Hepatocyte (in vitro differentiated cells): ENCODE measurements around the gene WNT2B. TPM values are rescaled to one million over a fixed set of nuclear protein-coding genes. Genes with fewer than 3 reads are reported as not detected.

Experiments used
- DNase-seq: peaks from one replicate; pipeline ENCODE4 v3.0.0-alpha.2; 2016; ENCODE audit warnings: low spot score
- H2AFZ ChIP-seq: fragments of 200-600 bp; sonication (generic); 2 replicates; pipeline ENCODE4 v1.6.0; 2016; ENCODE audit warnings: antibody characterized with exemption, mild to moderate bottlenecking
- H3K27ac ChIP-seq: fragments of 200-600 bp; sonication (generic); 2 replicates; pipeline ENCODE4 v1.5.1; 2016; ENCODE audit warnings: mild to moderate bottlenecking
- H3K27me3 ChIP-seq: fragments of 200-600 bp; sonication (generic); 2 replicates; pipeline ENCODE4 v1.6.1; 2016
- H3K36me3 ChIP-seq: fragments of 200-600 bp; sonication (generic); replicated peaks from 2 replicates; pipeline ENCODE4 v1.5.1; 2016; ENCODE audit warnings: low read depth; ENCODE audit not compliant: insufficient read depth
- H3K4me1 ChIP-seq: fragments of 200-600 bp; sonication (generic); 2 replicates; pipeline ENCODE4 v1.5.1; 2016; ENCODE audit warnings: mild to moderate bottlenecking, moderate library complexity; ENCODE audit not compliant: insufficient read depth
- H3K4me2 ChIP-seq: fragments of 200-600 bp; sonication (generic); 2 replicates; pipeline ENCODE4 v1.6.0; 2016
- H3K4me3 ChIP-seq: fragments of 200-600 bp; sonication (generic); 2 replicates; pipeline ENCODE4 v1.5.1; 2016; ENCODE audit warnings: mild to moderate bottlenecking
- H3K79me2 ChIP-seq: fragments of 200-600 bp; sonication (generic); 2 replicates; pipeline ENCODE4 v1.6.0; 2017; ENCODE audit warnings: mild to moderate bottlenecking
- H3K9me2 ChIP-seq: fragments of 200-600 bp; sonication (generic); replicated peaks from 2 replicates; pipeline ENCODE4 v1.6.0; 2017; ENCODE audit warnings: mild to moderate bottlenecking; ENCODE audit not compliant: insufficient read depth
- H3K9me3 ChIP-seq: fragments of 200-600 bp; sonication (generic); 2 replicates; pipeline ENCODE4 v1.5.1; 2016; ENCODE audit warnings: low read depth, mild to moderate bottlenecking
- H4K20me1 ChIP-seq: fragments of 200-600 bp; sonication (generic); 2 replicates; pipeline ENCODE4 v1.6.0; 2016; ENCODE audit warnings: mild to moderate bottlenecking; ENCODE audit not compliant: insufficient read depth, poor library complexity, severe bottlenecking
- EZH2 ChIP-seq: fragments of 200-600 bp; sonication (generic); IDR thresholded peaks from 2 replicates; pipeline ENCODE4 v1.6.1; 2016; ENCODE audit warnings: antibody characterized with exemption, mild to moderate bottlenecking, borderline replicate concordance
- EZH2phosphoT487 ChIP-seq: fragments of 200-600 bp; sonication (generic); IDR thresholded peaks from one replicate; pipeline ENCODE4 v1.6.1; 2018; ENCODE audit warnings: antibody characterized with exemption, mild to moderate bottlenecking, low read depth, moderate library complexity; ENCODE audit not compliant: unreplicated experiment, severe bottlenecking
- WGBS: methylation state at CpG from one replicate; pipeline ENCODE4 v1.1.6; 2016; ENCODE audit warnings: low lambda C conversion rate; ENCODE audit errors: missing lambda C conversion rate; 5-methylcytosine and 5-hydroxymethylcytosine counted together
- polyA plus RNA-seq: library from polyadenylated mRNA; unstranded; fragments of >200 nt; fragmentation: Nextera tagmentation; extraction: Ambion mirVana; gene quantifications from 2 replicates; pipeline ENCODE4 v1.2.1, GENCODE V29; 2016
- total RNA-seq: library from RNA; depleted of rRNA; stranded (reverse); fragments of >200 nt; gene quantifications from 2 replicates; pipeline ENCODE4 v1.2.3, GENCODE V29; 2014
- TF ChIP-seq, protein P1 (sequence below): fragments of 200-600 bp; sonication (generic); IDR thresholded peaks from 2 replicates; pipeline ENCODE4 v1.5.1; 2016; ENCODE audit warnings: antibody characterized with exemption, mild to moderate bottlenecking; ENCODE audit not compliant: poor library complexity

WNT2B gene
- total RNA-seq (2.4 and 2.7 TPM in 2 replicates), polyA plus RNA-seq (3.7 and 3.8 TPM in 2 replicates)

DNA sequence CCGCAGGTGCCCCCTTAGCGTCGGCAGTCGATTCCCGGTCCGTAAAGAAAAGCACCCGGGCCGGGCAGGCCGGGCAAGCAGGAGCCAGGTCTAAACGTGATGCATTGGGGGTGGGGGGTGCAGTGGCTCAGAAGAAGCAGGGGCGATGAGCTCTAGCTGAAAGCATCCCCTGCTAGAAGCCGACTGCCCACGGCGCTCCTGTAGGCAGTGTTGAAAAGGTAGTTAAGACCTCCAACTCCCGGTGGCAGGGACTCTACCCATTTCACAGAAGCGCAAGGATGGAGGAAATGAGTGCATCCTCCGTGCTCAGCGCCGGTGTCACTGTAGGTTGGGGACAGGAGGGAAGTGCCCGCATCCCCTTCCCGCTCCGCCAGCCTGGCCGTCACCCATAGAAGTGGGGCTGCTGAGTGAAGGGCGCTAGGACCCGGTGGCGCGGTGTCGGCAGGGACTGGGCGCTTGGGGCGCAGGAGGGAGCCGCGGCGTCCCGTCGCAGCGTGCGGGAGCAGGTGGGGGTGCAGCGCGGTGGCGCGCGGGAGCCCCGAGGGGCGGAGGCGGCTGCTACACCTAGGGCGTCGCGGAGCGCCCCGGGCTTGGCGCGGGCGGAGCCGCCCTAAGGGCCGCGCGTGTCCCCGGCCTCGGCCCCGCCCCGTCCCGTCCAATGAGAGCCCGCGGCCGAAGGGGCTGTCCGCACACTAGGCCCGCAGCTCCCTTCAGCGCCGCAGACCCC, at the start of gene WNT2B:
WNT2B (plus strand) TSS at position 688 of the 727 bp plus-strand sequence. CDS start 298 bp downstream, outside the sequence.
- Histone ChIP-seq H4K20me1 (no peaks in the 10 kb centered on the region), H3K27me3 (peaks cover 62% of the 10 kb centered on the region)
- TF ChIP-seq EZH2 (no peak), EZH2phosphoT487 (no peak)
- TF ChIP-seq, protein P1, sequence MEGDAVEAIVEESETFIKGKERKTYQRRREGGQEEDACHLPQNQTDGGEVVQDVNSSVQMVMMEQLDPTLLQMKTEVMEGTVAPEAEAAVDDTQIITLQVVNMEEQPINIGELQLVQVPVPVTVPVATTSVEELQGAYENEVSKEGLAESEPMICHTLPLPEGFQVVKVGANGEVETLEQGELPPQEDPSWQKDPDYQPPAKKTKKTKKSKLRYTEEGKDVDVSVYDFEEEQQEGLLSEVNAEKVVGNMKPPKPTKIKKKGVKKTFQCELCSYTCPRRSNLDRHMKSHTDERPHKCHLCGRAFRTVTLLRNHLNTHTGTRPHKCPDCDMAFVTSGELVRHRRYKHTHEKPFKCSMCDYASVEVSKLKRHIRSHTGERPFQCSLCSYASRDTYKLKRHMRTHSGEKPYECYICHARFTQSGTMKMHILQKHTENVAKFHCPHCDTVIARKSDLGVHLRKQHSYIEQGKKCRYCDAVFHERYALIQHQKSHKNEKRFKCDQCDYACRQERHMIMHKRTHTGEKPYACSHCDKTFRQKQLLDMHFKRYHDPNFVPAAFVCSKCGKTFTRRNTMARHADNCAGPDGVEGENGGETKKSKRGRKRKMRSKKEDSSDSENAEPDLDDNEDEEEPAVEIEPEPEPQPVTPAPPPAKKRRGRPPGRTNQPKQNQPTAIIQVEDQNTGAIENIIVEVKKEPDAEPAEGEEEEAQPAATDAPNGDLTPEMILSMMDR, result peak; percentile 5

DNA sequence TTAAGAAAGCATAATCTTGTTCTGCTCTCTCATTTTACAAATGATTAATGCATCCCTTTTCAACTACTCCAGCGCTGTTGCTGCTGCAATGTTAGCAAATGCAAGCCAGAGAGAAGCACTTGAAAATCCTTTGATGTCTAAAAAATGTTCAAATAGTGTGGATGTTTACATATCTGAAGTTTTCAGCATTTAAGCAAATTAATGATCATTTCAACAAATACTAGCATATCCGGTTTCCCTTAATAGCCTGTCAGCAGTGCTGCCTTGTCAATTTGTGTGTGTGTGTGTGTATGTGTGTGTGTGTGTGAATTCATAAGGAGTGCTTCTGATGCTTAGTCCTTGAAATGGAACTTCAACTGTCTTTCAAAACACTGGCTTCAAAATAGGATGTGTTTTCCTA, 48.1 kb upstream of the WNT2B start:
- Histone ChIP-seq H2AFZ (no peak overlapping the region), H4K20me1 (no peaks in the 10 kb centered on the region), H3K27me3 (no peaks in the 10 kb centered on the region), H3K4me2 (no peak overlapping the region), H3K27ac (peak overlapping the region; percentile 42), H3K36me3 (no peaks in the 10 kb centered on the region), H3K9me3 (no peaks in the 10 kb centered on the region), H3K9me2 (no peaks in the 10 kb centered on the region), H3K79me2 (peaks cover 2% of the 10 kb centered on the region), H3K4me1 (peaks cover 9% of the 10 kb centered on the region), H3K4me3 (no peak overlapping the region)
- WGBS, result 54% methylated on average over 2 of the region's 2 CpGs
- DNase-seq, result no peak
- TF ChIP-seq, protein P1, result no peak
- TF ChIP-seq EZH2 (no peak), EZH2phosphoT487 (no peak)

More for the DNA sequence above, at the start of gene WNT2B:
- no peaks in the 10 kb centered on the region for H3K9me3 ChIP-seq
- no peak within 1 kb of the TSS for H3K27ac ChIP-seq
- H3K4me1 ChIP-seq, result peaks cover 38% of the 10 kb centered on the region
- no peaks in the 10 kb centered on the region for H3K9me2 ChIP-seq
- peak within 1 kb of the TSS; percentile 95 for H3K4me2 ChIP-seq
- no peaks in the 10 kb centered on the region for H3K36me3 ChIP-seq
- peak within 1 kb of the TSS; percentile 67 for H3K4me3 ChIP-seq
- H2AFZ ChIP-seq, result peak within 1 kb of the TSS; percentile 96
- DNase-seq, result peak; percentile 37
- H3K79me2 ChIP-seq, result no peaks in the 10 kb centered on the region
- 2% methylated on average over 59 of the region's 69 CpGs for WGBS

DNA sequence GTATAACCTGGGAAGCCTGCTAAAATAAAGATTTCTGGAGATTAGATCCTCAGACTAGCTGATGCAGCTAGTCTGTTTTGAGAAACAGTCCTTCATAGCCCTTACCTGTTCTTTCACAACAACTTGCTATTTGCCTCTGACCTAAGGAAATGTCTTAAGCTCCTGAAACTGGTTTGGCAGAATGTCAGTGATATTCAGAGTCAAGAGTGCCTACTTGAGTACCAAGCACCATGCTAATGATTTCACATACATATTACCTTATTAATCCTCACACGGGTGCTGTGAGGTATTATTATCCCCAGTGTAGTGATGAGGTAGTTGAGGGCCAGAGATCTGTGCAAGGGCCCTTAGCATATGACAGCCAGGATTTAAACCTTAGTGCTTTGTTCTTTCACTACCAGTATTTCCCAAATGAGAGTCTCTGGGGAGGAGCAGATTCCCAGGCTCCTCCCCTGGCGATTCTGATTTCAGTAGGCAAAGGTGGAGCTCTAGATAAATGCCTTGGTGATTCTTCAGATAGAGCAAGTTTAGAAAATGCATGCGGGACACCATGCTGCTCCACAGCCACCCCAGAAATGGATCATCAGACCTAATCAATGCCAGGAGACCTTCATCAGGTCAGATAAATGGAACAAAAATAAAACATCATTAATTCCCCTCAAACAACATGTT, 47.4 kb upstream of the WNT2B start:
- H3K36me3 ChIP-seq, result no peaks in the 10 kb centered on the region
- no peaks in the 10 kb centered on the region for H4K20me1 ChIP-seq
- H3K27ac ChIP-seq, result peak overlapping the region; percentile 42
- no peak for TF ChIP-seq EZH2phosphoT487
- TF ChIP-seq EZH2, result no peak
- TF ChIP-seq, protein P1, result no peak
- H3K4me2 ChIP-seq, result peak overlapping the region; percentile 48
- no peaks in the 10 kb centered on the region for H3K27me3 ChIP-seq
- WGBS, result 65% methylated on average over 3 of the region's 3 CpGs
- H3K9me2 ChIP-seq, result no peaks in the 10 kb centered on the region
- H3K79me2 ChIP-seq, result peaks cover 2% of the 10 kb centered on the region
- H3K4me1 ChIP-seq, result peaks cover 12% of the 10 kb centered on the region
- no peak for DNase-seq
- no peak overlapping the region for H3K4me3 ChIP-seq
- no peak overlapping the region for H2AFZ ChIP-seq
- H3K9me3 ChIP-seq, result no peaks in the 10 kb centered on the region
